Measurements from ENCODE around the gene ELN. TPM values are rescaled to one million over a fixed set of nuclear protein-coding genes. Genes with fewer than 3 reads are reported as not detected.

ELN gene
- total and polyA plus RNA-seq, 2 donors (not counting 3 experiments of a cell fraction or from before 2014, with no cell fraction given), result 1.7 to 2.6 TPM

GRCh38 chr7:74026903-74027682 is 880 bp upstream of the ELN start:
- CTCF ChIA-PET, result interaction anchor here (0.5 to 4.8 kb wide), 61 partner anchors 8 to 367 kb away, joined by 3 to 105 read pairs (median 7); partner anchors contain the start of gene LIMK1

More at GRCh38 chr7:74026903-74027682, 880 bp upstream of the ELN start:
- peaks cover 19% of the 10 kb centered on the region for H3K4me1 ChIP-seq (ENCODE audit: control insufficient read depth, extremely low read depth, insufficient read depth, low read length)
- H3K36me3 ChIP-seq (ENCODE audit: control insufficient read depth in 2 of 2, extremely low read depth in 1 of 2, insufficient read depth in 2 of 2, low read length in 2 of 2), result no peaks in the 10 kb centered on the region
- peak; percentile 72 for DNase-seq (ENCODE audit: low read depth, low spot score)
- intact Hi-C loops (cut with micrococcal nuclease) (loop anchor here (1.0 to 5.0 kb wide), 3 partner anchors 140 to 215 kb away; no protein-coding TSS in a partner anchor), dilution Hi-C loops (cut with MboI; ENCODE audit: extremely low pct_ligation_motif_present, low sequenced_read_pairs) (no loop called here)
- H3K4me2 ChIP-seq (ENCODE audit: insufficient read depth, low read length), result no peak overlapping the region
- no peaks in the 10 kb centered on the region for H3K9me1 ChIP-seq (replicated peaks; ENCODE audit: control insufficient read depth, extremely low read depth, insufficient read depth, low read length)
- TF ChIP-seq, protein P1, sequence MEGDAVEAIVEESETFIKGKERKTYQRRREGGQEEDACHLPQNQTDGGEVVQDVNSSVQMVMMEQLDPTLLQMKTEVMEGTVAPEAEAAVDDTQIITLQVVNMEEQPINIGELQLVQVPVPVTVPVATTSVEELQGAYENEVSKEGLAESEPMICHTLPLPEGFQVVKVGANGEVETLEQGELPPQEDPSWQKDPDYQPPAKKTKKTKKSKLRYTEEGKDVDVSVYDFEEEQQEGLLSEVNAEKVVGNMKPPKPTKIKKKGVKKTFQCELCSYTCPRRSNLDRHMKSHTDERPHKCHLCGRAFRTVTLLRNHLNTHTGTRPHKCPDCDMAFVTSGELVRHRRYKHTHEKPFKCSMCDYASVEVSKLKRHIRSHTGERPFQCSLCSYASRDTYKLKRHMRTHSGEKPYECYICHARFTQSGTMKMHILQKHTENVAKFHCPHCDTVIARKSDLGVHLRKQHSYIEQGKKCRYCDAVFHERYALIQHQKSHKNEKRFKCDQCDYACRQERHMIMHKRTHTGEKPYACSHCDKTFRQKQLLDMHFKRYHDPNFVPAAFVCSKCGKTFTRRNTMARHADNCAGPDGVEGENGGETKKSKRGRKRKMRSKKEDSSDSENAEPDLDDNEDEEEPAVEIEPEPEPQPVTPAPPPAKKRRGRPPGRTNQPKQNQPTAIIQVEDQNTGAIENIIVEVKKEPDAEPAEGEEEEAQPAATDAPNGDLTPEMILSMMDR (IDR thresholded peaks at IDR 0.05; ENCODE audit: extremely low read depth in 1 of 2, insufficient read depth in 1 of 2, low read depth in 1 of 2, low read length in 2 of 2), result peak; percentile 91 to 95
- TF ChIP-seq JUN (IDR thresholded peaks at IDR 0.05; ENCODE audit: borderline replicate concordance, insufficient read depth, insufficient read length, low read depth) (no peak), GATA2 (IDR thresholded peaks at IDR 0.05; ENCODE audit: insufficient read depth, insufficient read length, low read depth, low read length) (no peak), POLR2A (IDR thresholded peaks at IDR 0.05; ENCODE audit: low read depth, low read length) (no peak), MYC (IDR thresholded peaks at IDR 0.05; ENCODE audit: low read depth, low read length) (no peak)
- POLR2A ChIA-PET, result interaction anchor here (0.6 kb wide), 2 partner anchors 129 to 644 kb away, joined by 3 to 4 read pairs; no protein-coding TSS in a partner anchor
- no peak overlapping the region for H3K9ac ChIP-seq (replicated peaks; ENCODE audit: extremely low read depth, insufficient read depth, low read length)
- no peak overlapping the region for H3K27ac ChIP-seq (ENCODE audit: insufficient read depth, low read depth, low read length)
- H2AFZ ChIP-seq (ENCODE audit: low read depth, low read length), result no peak overlapping the region
- H4K20me1 ChIP-seq (replicated peaks; ENCODE audit: control insufficient read depth, extremely low read depth, insufficient read depth, low read length), result no peaks in the 10 kb centered on the region
- peak; percentile 85 for FAIRE-seq
- H3K4me3 ChIP-seq (replicated peaks in 1 of 3; ENCODE audit: insufficient read depth in 1 of 3, low read depth in 1 of 3, low read length in 3 of 3), result no peak overlapping the region
- peaks cover 11 to 17% of the 10 kb centered on the region in 2 experiments for H3K27me3 ChIP-seq (ENCODE audit: control insufficient read depth in 2 of 2, insufficient read depth in 2 of 2, low read length in 2 of 2)
- no TSS peak for BruUV-seq (replicated peaks)
- H3K9me3 ChIP-seq (replicated peaks; ENCODE audit: control insufficient read depth, insufficient read depth, low read length), result no peaks in the 10 kb centered on the region
- no peaks in the 10 kb centered on the region for H3K79me2 ChIP-seq (ENCODE audit: control insufficient read depth, insufficient read depth, low read length)

All from endothelial cell of umbilical vein (primary cell).